ENCODE data around the gene HIPK2.

GRCh38 chr7:139735466-139735865, 42.3 kb downstream of the HIPK2 start:
- no peak for TF ChIP-seq CTCF (conservative IDR thresholded peaks at IDR 0.05)
- no peak for TF ChIP-seq ZFX (IDR thresholded peaks at IDR 0.05)
